Suprapubic skin (tissue), 4 donors: Measurements from ENCODE around the gene DFFB. TPM values are rescaled to one million over a fixed set of nuclear protein-coding genes. Genes with fewer than 3 reads are reported as not detected.

Experiments
- DNase-seq, 2 donors: peaks; one replicate each; pipeline ENCODE4 v3.0.0-alpha.2; 2019; ENCODE audit warnings: low spot score in 2 of 2
- H3K27ac ChIP-seq: fragments of 200-600 bp; sonication (generic); one replicate; pipeline ENCODE4 v1.5.1; 2019
- H3K27me3 ChIP-seq: fragments of 200-600 bp; sonication (generic); one replicate; pipeline ENCODE4 v1.5.1; 2019
- H3K36me3 ChIP-seq: fragments of 200-600 bp; sonication (generic); one replicate; pipeline ENCODE4 v1.5.1; 2019
- H3K4me1 ChIP-seq: fragments of 200-600 bp; sonication (generic); one replicate; pipeline ENCODE4 v1.5.1; 2019
- H3K4me3 ChIP-seq: fragments of 200-600 bp; sonication (generic); one replicate; pipeline ENCODE4 v1.5.1; 2019; ENCODE audit warnings: mild to moderate bottlenecking
- H3K9me3 ChIP-seq: fragments of 200-600 bp; sonication (generic); one replicate; pipeline ENCODE4 v1.5.1; 2019
- CTCF ChIP-seq, 2 donors: fragments of 200-600 bp in 1 of 2; fragments of 450-650 bp in 1 of 2; sonication (generic) in 1 of 2; IDR thresholded peaks; one replicate each; pipeline ENCODE4 v1.5.1; 2016 to 2019; ENCODE audit warnings: antibody characterized with exemption in 2 of 2, mild to moderate bottlenecking in 1 of 2, moderate library complexity in 1 of 2
- EP300 ChIP-seq: sonication (generic); formaldehyde crosslinking; IDR thresholded peaks from one replicate; pipeline ENCODE4 v1.6.1; 2017; ENCODE audit warnings: antibody characterized with exemption
- POLR2A ChIP-seq, 2 donors: fragments of 450-650 bp; IDR thresholded peaks; one replicate each; pipeline ENCODE4 v1.6.1; 2017; ENCODE audit warnings: antibody characterized with exemption in 2 of 2, mild to moderate bottlenecking in 2 of 2, moderate library complexity in 2 of 2
- POLR2AphosphoS5 ChIP-seq, 3 donors: sonication (generic); formaldehyde crosslinking; IDR thresholded peaks; one replicate each; pipeline ENCODE4 v1.6.1; 2017; ENCODE audit warnings: antibody characterized with exemption in 3 of 3
- WGBS: methylation state at CpG from one replicate; pipeline ENCODE4 v1.1.5; 2018; 5-methylcytosine and 5-hydroxymethylcytosine counted together
- total RNA-seq, 4 donors: library from RNA; depleted of rRNA; stranded (reverse); fragments of >200 nt; gene quantifications; one replicate each; pipeline ENCODE4 v1.1.0, GENCODE V29; 2016

The DFFB gene
- total RNA-seq, 4 donors from 2014 or later = 2.7 to 6.8 (median 4.2) TPM

- no peak for TF ChIP-seq CTCF (IDR thresholded peaks at IDR 0.05)
- H3K36me3 ChIP-seq = no peaks in the 10 kb centered on the region
- 39% methylated on average over 9 of the region's 22 CpGs for WGBS
- no peak overlapping the region for H3K27ac ChIP-seq
- H3K9me3 ChIP-seq = no peaks in the 10 kb centered on the region
- DNase-seq = peak; percentile 52 to 77
- no peak overlapping the region for H3K4me3 ChIP-seq
- peaks cover 12% of the 10 kb centered on the region for H3K27me3 ChIP-seq
- H3K4me1 ChIP-seq = peaks cover 10% of the 10 kb centered on the region
These were observed 49.8 kb downstream of the DFFB start for GRCh38 chr1:3907031-3907534.

GRCh38 chr1:3907621-3908165, 50.4 kb downstream of the DFFB start:
- Histone ChIP-seq H3K27ac (no peak overlapping the region), H3K27me3 (peaks cover 18% of the 10 kb centered on the region), H3K4me3 (no peak overlapping the region), H3K9me3 (no peaks in the 10 kb centered on the region), H3K36me3 (no peaks in the 10 kb centered on the region), H3K4me1 (peaks cover 10% of the 10 kb centered on the region)
- peak; percentile 41 to 62 for DNase-seq
- TF ChIP-seq POLR2A (IDR thresholded peaks at IDR 0.05) = no peak
- no peak for TF ChIP-seq POLR2AphosphoS5 (IDR thresholded peaks at IDR 0.05)
- TF ChIP-seq EP300 = no peak
- TF ChIP-seq CTCF (IDR thresholded peaks at IDR 0.05) = no peak
- WGBS = 80% methylated on average over 18 of the region's 22 CpGs

- peak; percentile 55 to 71 for DNase-seq
- H3K27ac ChIP-seq = no peak overlapping the region
- no peaks in the 10 kb centered on the region for H3K36me3 ChIP-seq
- WGBS = 81% methylated on average over 17 of the region's 17 CpGs
- no peak overlapping the region for H3K4me3 ChIP-seq
- no peak for TF ChIP-seq POLR2A (IDR thresholded peaks at IDR 0.05)
- no peak for TF ChIP-seq POLR2AphosphoS5 (IDR thresholded peaks at IDR 0.05)
- TF ChIP-seq EP300 = no peak
- no peak for TF ChIP-seq CTCF (IDR thresholded peaks at IDR 0.05)
- H3K27me3 ChIP-seq = peaks cover 18% of the 10 kb centered on the region
- peaks cover 8% of the 10 kb centered on the region for H3K4me1 ChIP-seq
- no peaks in the 10 kb centered on the region for H3K9me3 ChIP-seq
These were observed 51.7 kb downstream of the DFFB start for GRCh38 chr1:3908886-3909517.

- DNase-seq = peak; percentile 34 to 67
- TF ChIP-seq POLR2A (IDR thresholded peaks at IDR 0.05) = no peak
- TF ChIP-seq POLR2AphosphoS5 (IDR thresholded peaks at IDR 0.05) = no peak
- TF ChIP-seq EP300 = no peak
- no peak for TF ChIP-seq CTCF (IDR thresholded peaks at IDR 0.05)
- H3K27me3 ChIP-seq = peaks cover 22% of the 10 kb centered on the region
- no peaks in the 10 kb centered on the region for H3K36me3 ChIP-seq
- no peak overlapping the region for H3K4me3 ChIP-seq
- H3K27ac ChIP-seq = no peak overlapping the region
- WGBS = 70% methylated on average over 7 of the region's 7 CpGs
- H3K9me3 ChIP-seq = no peaks in the 10 kb centered on the region
- H3K4me1 ChIP-seq = peaks cover 8% of the 10 kb centered on the region
These were observed 52.3 kb downstream of the DFFB start for GRCh38 chr1:3909615-3910014.

GRCh38 chr1:3910049-3910731, 52.9 kb downstream of the DFFB start:
- TF ChIP-seq POLR2A (IDR thresholded peaks at IDR 0.05) (no peak), CTCF (IDR thresholded peaks at IDR 0.05) (no peak), POLR2AphosphoS5 (IDR thresholded peaks at IDR 0.05) (no peak), EP300 (no peak)
- H3K36me3 ChIP-seq = no peaks in the 10 kb centered on the region
- no peak overlapping the region for H3K27ac ChIP-seq
- 76% methylated on average over 13 of the region's 30 CpGs for WGBS
- H3K4me3 ChIP-seq = no peak overlapping the region
- peaks cover 8% of the 10 kb centered on the region for H3K4me1 ChIP-seq
- peaks cover 26% of the 10 kb centered on the region for H3K27me3 ChIP-seq
- DNase-seq = peak; percentile 59 to 73
- H3K9me3 ChIP-seq = no peaks in the 10 kb centered on the region
